Lung (tissue), 12 donors: ENCODE results near the gene SDE2. TPM values are rescaled to one million over a fixed set of nuclear protein-coding genes. Genes with fewer than 3 reads are reported as not detected.
"Not testable (repeated sequence)": the region's sequence is repeated elsewhere in the genome, so short reads cannot be mapped to it uniquely, and the experiment has no call there.

ENCODE experiments used
- ATAC-seq: fragments of 200-7000 bp; cut with Tn5 transposase; one replicate; pipeline ENCODE4 v1.9.1; 2020; ENCODE audit warnings: moderate number of reproducible peaks; ENCODE audit not compliant: insufficient read depth, low FRiP score
- DNase-seq, 3 donors: peaks; one replicate each; pipeline ENCODE4 v3.0.0-alpha.2; 2013 to 2017
- H3K27ac ChIP-seq, 2 donors: one replicate each; pipeline ENCODE4 v1.5.1; 2013; ENCODE audit warnings: mild to moderate bottlenecking in 2 of 2, moderate library complexity in 2 of 2, control low read depth in 1 of 2, inconsistent platforms in 1 of 2, low read depth in 1 of 2, low read length in 1 of 2
- H3K27me3 ChIP-seq, 3 donors: one replicate each; pipeline ENCODE4 v1.5.1; 2013; ENCODE audit warnings: low read length in 2 of 3; ENCODE audit not compliant: control insufficient read depth in 3 of 3, insufficient read depth in 3 of 3
- H3K36me3 ChIP-seq, 4 donors: one replicate each; pipeline ENCODE4 v1.5.1; 2013; ENCODE audit warnings: low read length in 4 of 4, mild to moderate bottlenecking in 1 of 4, moderate library complexity in 1 of 4; ENCODE audit not compliant: control insufficient read depth in 4 of 4, insufficient read depth in 4 of 4
- H3K4me1 ChIP-seq, 5 donors: one replicate each; pipeline ENCODE4 v1.5.1; 2013; ENCODE audit warnings: low read length in 5 of 5, mild to moderate bottlenecking in 2 of 5, moderate library complexity in 1 of 5; ENCODE audit not compliant: control insufficient read depth in 5 of 5, insufficient read depth in 5 of 5
- H3K4me3 ChIP-seq: one replicate; pipeline ENCODE4 v1.5.1; 2013; ENCODE audit warnings: mild to moderate bottlenecking, control low read depth, moderate library complexity
- H3K9ac ChIP-seq, 2 donors: one replicate each; pipeline ENCODE4 v1.5.1; 2013; ENCODE audit warnings: low read length in 2 of 2, control low read depth in 1 of 2; ENCODE audit not compliant: insufficient read depth in 1 of 2
- H3K9me3 ChIP-seq, 4 donors: one replicate each; pipeline ENCODE4 v1.5.1; 2013; ENCODE audit warnings: low read length in 3 of 4, mild to moderate bottlenecking in 1 of 4, moderate library complexity in 1 of 4; ENCODE audit not compliant: control insufficient read depth in 4 of 4, insufficient read depth in 3 of 4
- WGBS, 2 donors: extraction: QIAGEN DNeasy Blood & Tissue Kit; methylation state at CpG; one replicate each; pipeline ENCODE4 v1.1.7; 2013; 5-methylcytosine and 5-hydroxymethylcytosine counted together
- polyA plus RNA-seq, 2 donors: library from polyadenylated mRNA; stranded (reverse); fragments of 200-250 nt; gene quantifications; one replicate each; pipeline ENCODE4 v1.2.1, GENCODE V29; 2013
- total RNA-seq, 2 donors: library from RNA; depleted of rRNA in 1 of 2; stranded (reverse); fragments of >200 nt in 1 of 2; gene quantifications; one replicate each; pipeline ENCODE4 v1.2.1, GENCODE V29; 2014 to 2021
- TF ChIP-seq, protein P1 (sequence below): IDR thresholded peaks from 2 replicates; pipeline ENCODE4 v1.5.1; 2012; ENCODE audit warnings: mild to moderate bottlenecking; ENCODE audit errors: control extremely low read depth, extremely low read depth
- donor health status: control.
- donor health status: control.
- donor health status: Bipolar disorder and iron deficiency.
- donor health status: healthy.
- donor health status: DM: yes; HTN: yes; CAD: no.

The SDE2 gene
- total and polyA plus RNA-seq, 4 donors: 6.7 to 35.5 (median 15.2) TPM

DNA sequence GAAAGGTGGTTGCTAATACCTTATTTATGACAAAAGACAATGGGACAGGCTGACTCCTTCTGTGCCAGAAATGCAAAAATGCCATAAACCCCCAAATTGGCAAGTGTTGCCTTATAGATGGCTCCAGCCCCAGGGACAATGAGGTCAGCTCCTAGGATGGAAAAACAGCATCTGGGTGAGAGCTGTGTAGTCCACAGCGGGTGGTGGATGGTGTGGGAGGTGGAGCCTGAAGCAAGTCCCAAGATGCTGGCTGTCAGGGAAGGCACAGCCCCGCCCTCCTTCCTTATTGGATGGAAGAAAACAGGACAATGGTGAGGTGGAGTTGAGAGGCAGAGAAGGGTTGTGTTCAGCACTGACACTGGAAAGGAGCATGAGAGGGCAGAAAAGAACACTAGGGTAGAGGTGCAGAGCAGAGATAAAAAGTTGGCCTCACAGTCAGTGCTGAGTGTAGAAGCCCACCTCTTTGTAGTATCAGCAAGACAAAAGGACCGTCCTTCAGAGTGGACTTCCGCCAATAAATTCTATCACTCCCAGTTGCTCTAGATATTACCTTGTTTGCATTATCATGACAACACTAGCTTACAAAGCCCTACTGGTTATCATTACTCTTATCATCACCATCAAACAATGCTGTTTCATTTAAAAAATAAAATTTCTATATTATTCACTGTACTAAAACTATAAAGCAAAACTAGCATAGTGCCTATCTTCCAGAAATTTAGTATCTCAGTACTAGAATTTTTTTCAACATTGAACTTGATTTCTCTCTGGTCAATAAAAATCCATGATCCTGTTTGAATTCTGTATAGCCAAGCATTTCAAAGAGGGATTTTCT lies 3.7 kb upstream of the SDE2 start:
- no peak overlapping the region for H3K4me3 ChIP-seq
- H3K9ac ChIP-seq: no peak overlapping the region
- no peaks in the 10 kb centered on the region for H3K27me3 ChIP-seq
- no peaks in the 10 kb centered on the region for H3K9me3 ChIP-seq
- H3K4me1 ChIP-seq: peaks cover 0 to 14% (median 7%) of the 10 kb centered on the region in 5 donors
- no peak for ATAC-seq
- no peaks in the 10 kb centered on the region for H3K36me3 ChIP-seq
- TF ChIP-seq, protein P1, sequence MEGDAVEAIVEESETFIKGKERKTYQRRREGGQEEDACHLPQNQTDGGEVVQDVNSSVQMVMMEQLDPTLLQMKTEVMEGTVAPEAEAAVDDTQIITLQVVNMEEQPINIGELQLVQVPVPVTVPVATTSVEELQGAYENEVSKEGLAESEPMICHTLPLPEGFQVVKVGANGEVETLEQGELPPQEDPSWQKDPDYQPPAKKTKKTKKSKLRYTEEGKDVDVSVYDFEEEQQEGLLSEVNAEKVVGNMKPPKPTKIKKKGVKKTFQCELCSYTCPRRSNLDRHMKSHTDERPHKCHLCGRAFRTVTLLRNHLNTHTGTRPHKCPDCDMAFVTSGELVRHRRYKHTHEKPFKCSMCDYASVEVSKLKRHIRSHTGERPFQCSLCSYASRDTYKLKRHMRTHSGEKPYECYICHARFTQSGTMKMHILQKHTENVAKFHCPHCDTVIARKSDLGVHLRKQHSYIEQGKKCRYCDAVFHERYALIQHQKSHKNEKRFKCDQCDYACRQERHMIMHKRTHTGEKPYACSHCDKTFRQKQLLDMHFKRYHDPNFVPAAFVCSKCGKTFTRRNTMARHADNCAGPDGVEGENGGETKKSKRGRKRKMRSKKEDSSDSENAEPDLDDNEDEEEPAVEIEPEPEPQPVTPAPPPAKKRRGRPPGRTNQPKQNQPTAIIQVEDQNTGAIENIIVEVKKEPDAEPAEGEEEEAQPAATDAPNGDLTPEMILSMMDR: no peak
- peak overlapping the region; percentile 75 to 77 for H3K27ac ChIP-seq
- WGBS, 2 donors: 40 to 41% methylated on average over 4 of the region's 4 CpGs
- peak; percentile 27 to 44 (median 39) for DNase-seq

DNA sequence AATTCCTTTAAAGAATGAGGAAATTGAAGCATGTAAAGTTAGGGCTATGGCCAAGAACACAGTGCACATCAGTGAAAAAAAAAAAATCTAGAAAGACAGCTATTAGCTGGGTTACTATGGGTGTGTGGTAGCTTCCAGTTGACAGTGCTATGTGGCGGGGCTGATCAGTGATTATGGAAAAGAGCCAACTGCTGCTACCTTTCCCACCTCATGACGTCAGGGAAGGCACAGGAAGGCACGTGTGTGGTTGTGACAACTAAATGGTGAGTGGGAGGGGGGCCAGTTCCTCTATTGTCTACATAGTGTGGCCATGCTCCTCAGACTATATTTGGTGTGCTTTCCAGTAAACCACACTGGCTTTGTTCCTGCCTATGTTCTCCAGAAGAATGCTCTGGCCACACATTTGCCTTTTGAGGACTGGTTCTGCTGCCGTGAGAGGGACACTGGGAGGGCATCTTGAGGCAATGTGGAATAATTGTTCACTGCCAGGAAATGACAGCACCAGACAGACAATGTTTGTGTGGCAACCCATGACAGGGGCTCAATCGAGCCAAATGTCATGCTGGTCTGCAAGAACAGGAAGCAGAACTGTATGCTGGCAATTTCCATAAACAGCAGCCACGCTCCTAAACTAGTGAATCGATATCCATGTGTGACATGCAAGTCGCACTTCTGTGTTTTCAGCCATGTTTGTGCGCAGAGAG lies 3.0 kb upstream of the SDE2 start:
- Histone ChIP-seq H3K27ac (peak overlapping the region; percentile 75 to 77), H3K9me3 (no peaks in the 10 kb centered on the region), H3K9ac (no peak overlapping the region), H3K36me3 (no peaks in the 10 kb centered on the region), H3K4me1 (peaks cover 0 to 18% (median 11%) of the 10 kb centered on the region in 5 donors), H3K4me3 (no peak overlapping the region), H3K27me3 (no peaks in the 10 kb centered on the region)
- peak; percentile 29 to 68 (median 63) for DNase-seq
- WGBS, 2 donors: 11 to 29% methylated on average over 9 of the region's 9 CpGs
- TF ChIP-seq, protein P1: no peak
- ATAC-seq: peak; percentile 24

DNA sequence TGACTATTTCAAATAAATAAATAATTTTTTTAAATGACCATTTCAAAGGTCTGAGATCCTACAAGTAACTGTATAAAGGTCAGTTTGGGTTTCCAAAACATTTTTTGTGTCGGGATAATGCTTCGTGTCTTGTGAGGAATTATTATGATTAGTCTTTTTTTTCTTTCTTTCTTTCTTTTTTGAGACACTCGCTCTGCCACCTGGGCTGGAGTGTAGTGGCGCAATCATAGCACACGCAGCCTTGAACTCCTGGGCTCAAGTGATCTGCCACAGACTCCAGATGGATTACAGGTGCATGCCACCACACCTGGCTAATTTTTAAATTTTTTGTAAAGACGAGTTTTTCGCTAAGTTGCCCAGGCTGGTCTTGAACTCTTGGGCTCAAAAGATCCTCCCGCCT lies 1.9 kb upstream of the SDE2 start:
- WGBS, 2 donors: 81 to 82% methylated on average over 8 of the region's 8 CpGs
- H3K27me3 ChIP-seq: no peaks in the 10 kb centered on the region
- TF ChIP-seq, protein P1: no peak
- peaks cover 0 to 22% (median 13%) of the 10 kb centered on the region in 5 donors for H3K4me1 ChIP-seq
- H3K9me3 ChIP-seq: no peaks in the 10 kb centered on the region
- H3K4me3 ChIP-seq: no peak overlapping the region
- no peak for DNase-seq
- H3K9ac ChIP-seq: no peak overlapping the region
- no peak for ATAC-seq
- peaks cover 0 to 2% (median 0%) of the 10 kb centered on the region in 4 donors for H3K36me3 ChIP-seq
- peak overlapping the region in 1 of 2 donors; percentile 39 for H3K27ac ChIP-seq

DNA sequence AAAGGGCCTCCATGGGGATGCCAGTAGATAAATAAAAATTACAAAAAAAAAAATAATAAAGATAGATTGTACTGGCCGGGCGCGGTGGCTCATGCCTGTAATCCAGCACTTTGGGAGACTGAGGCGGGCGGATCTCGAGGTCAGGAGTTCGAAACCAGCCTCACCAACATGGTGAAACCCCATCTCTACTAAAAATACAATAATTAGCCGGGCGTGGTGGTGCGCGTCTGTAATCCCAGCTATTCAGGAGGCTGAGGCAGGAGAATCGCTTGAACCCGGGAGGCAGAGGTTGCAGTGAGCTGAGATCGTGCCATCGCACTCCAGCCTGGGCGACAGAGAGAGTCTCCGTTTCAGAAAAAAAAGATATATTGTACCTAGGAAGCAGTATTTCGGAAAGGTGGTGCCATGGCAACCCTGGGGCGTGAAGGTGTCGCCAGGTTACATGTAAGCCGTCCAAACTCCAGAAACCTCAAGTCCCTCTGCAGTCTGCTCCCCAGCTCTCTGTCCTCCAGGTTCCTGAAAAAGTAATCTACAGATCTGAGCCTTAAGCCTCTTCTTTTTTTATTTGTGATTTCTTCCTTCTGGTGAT lies 1.4 kb upstream of the SDE2 start:
- not testable (repeated sequence) for H3K27me3 ChIP-seq, H3K9ac ChIP-seq, DNase-seq, H3K36me3 ChIP-seq, H3K9me3 ChIP-seq, H3K4me3 ChIP-seq, ATAC-seq
- Histone ChIP-seq H3K27ac (peak overlapping the region; percentile 99 to 100), H3K4me1 (peaks cover 0 to 22% (median 13%) of the 10 kb centered on the region in 5 donors)
- WGBS, 2 donors: 79 to 88% methylated on average over 21 of the region's 21 CpGs
